BLaER1 (cell line): Measurements from ENCODE around the gene ITPKB.
A peak's percentile ranks its signal among the peaks of the same experiment; 100 is the strongest.

Experiments
- H3K27ac ChIP-seq: shearing (Covaris generic); formaldehyde crosslinking; 2 replicates; pipeline ENCODE4 v1.8.1; 2022
- H3K27me3 ChIP-seq: shearing (Covaris generic); formaldehyde crosslinking; 2 replicates; pipeline ENCODE4 v1.8.1; 2022
- H3K36me3 ChIP-seq: shearing (Covaris generic); formaldehyde crosslinking; 2 replicates; pipeline ENCODE4 v1.8.1; 2022
- H3K4me1 ChIP-seq: shearing (Covaris generic); formaldehyde crosslinking; 2 replicates; pipeline ENCODE4 v1.8.1; 2022
- H3K4me2 ChIP-seq: shearing (Covaris generic); formaldehyde crosslinking; 2 replicates; pipeline ENCODE4 v1.8.1; 2022
- H3K4me3 ChIP-seq: shearing (Covaris generic); formaldehyde crosslinking; 2 replicates; pipeline ENCODE4 v1.8.1; 2022
- H3K9ac ChIP-seq: shearing (Covaris generic); formaldehyde crosslinking; 2 replicates; pipeline ENCODE4 v1.8.1; 2022
- H3K9me3 ChIP-seq: shearing (Covaris generic); formaldehyde crosslinking; 2 replicates; pipeline ENCODE4 v1.8.1; 2022
- H4K20me1 ChIP-seq: shearing (Covaris generic); formaldehyde crosslinking; 2 replicates; pipeline ENCODE4 v1.8.1; 2022
- Cebpa-rat ChIP-seq: shearing (Covaris generic); IDR thresholded peaks from 2 replicates; pipeline ENCODE4 v1.8.1; 2022

ITPKB gene

GRCh38 chr1:226719596-226720387, 19.3 kb downstream of the ITPKB start:
- Histone ChIP-seq H3K9me3 (no peaks in the 10 kb centered on the region), H3K4me2 (peak overlapping the region; percentile 59), H3K4me3 (no peak overlapping the region), H3K36me3 (peaks cover 34% of the 10 kb centered on the region), H3K9ac (no peak overlapping the region), H3K4me1 (peaks cover 94% of the 10 kb centered on the region), H3K27me3 (no peaks in the 10 kb centered on the region; the same call in 1 of the 2 replicates), H3K27ac (peak overlapping the region; percentile 7; the same call in 1 of the 2 replicates), H4K20me1 (peaks cover 52% of the 10 kb centered on the region)
- no peak for TF ChIP-seq Cebpa-rat

GRCh38 chr1:226717256-226717909, 21.7 kb downstream of the ITPKB start:
- Histone ChIP-seq H4K20me1 (peaks cover 38% of the 10 kb centered on the region), H3K36me3 (peaks cover 24% of the 10 kb centered on the region), H3K4me3 (no peak overlapping the region), H3K27ac (peak overlapping the region; percentile 74), H3K4me2 (peak overlapping the region; percentile 79), H3K9me3 (no peaks in the 10 kb centered on the region), H3K27me3 (no peaks in the 10 kb centered on the region; the same call in 1 of the 2 replicates), H3K9ac (peak overlapping the region; percentile 59; the same call in 1 of the 2 replicates), H3K4me1 (peaks cover 94% of the 10 kb centered on the region)
- TF ChIP-seq Cebpa-rat: no peak

GRCh38 chr1:226716577-226716976, 22.5 kb downstream of the ITPKB start:
- Histone ChIP-seq H3K4me2 (peak overlapping the region; percentile 79), H3K4me1 (peaks cover 94% of the 10 kb centered on the region), H3K4me3 (no peak overlapping the region), H3K9me3 (no peaks in the 10 kb centered on the region), H3K27me3 (no peaks in the 10 kb centered on the region; the same call in 1 of the 2 replicates), H3K9ac (no peak overlapping the region), H3K27ac (no peak overlapping the region), H3K36me3 (peaks cover 17% of the 10 kb centered on the region), H4K20me1 (peaks cover 33% of the 10 kb centered on the region)
- TF ChIP-seq Cebpa-rat: no peak

GRCh38 chr1:226714148-226714547, 24.9 kb downstream of the ITPKB start:
- no peaks in the 10 kb centered on the region for H3K9me3 ChIP-seq
- peaks cover 29% of the 10 kb centered on the region for H4K20me1 ChIP-seq
- peaks cover 12% of the 10 kb centered on the region for H3K36me3 ChIP-seq
- H3K4me2 ChIP-seq: peak overlapping the region; percentile 96
- peaks cover 99% of the 10 kb centered on the region for H3K4me1 ChIP-seq
- H3K4me3 ChIP-seq: no peak overlapping the region
- no peaks in the 10 kb centered on the region for H3K27me3 ChIP-seq
- peak overlapping the region; percentile 85 for H3K27ac ChIP-seq
- H3K9ac ChIP-seq: no peak overlapping the region
- TF ChIP-seq Cebpa-rat: no peak

- Histone ChIP-seq H3K27me3 (no peaks in the 10 kb centered on the region), H3K9ac (peak overlapping the region; percentile 71), H3K27ac (peak overlapping the region; percentile 85), H3K4me2 (peak overlapping the region; percentile 96), H3K9me3 (no peaks in the 10 kb centered on the region), H3K4me3 (peak overlapping the region; percentile 53), H3K4me1 (peaks cover 98% of the 10 kb centered on the region), H3K36me3 (peaks cover 13% of the 10 kb centered on the region), H4K20me1 (peaks cover 33% of the 10 kb centered on the region)
- TF ChIP-seq Cebpa-rat: no peak
Observed at GRCh38 chr1:226712742-226713419, 26.2 kb downstream of the ITPKB start.

- H3K4me2 ChIP-seq: peak overlapping the region; percentile 96
- TF ChIP-seq Cebpa-rat: no peak
- peaks cover 91% of the 10 kb centered on the region for H3K4me1 ChIP-seq
- H3K27me3 ChIP-seq: no peaks in the 10 kb centered on the region
- H3K27ac ChIP-seq: peak overlapping the region; percentile 85
- peak overlapping the region; percentile 71 for H3K9ac ChIP-seq
- no peaks in the 10 kb centered on the region for H3K9me3 ChIP-seq
- H3K36me3 ChIP-seq: peaks cover 20% of the 10 kb centered on the region
- peaks cover 33% of the 10 kb centered on the region for H4K20me1 ChIP-seq
- peak overlapping the region; percentile 53 for H3K4me3 ChIP-seq
Observed at GRCh38 chr1:226711976-226712741, 26.9 kb downstream of the ITPKB start.

- H3K4me3 ChIP-seq: peak overlapping the region; percentile 40
- no peaks in the 10 kb centered on the region for H3K27me3 ChIP-seq
- peaks cover 35% of the 10 kb centered on the region for H3K36me3 ChIP-seq
- peak overlapping the region; percentile 81 for H3K27ac ChIP-seq
- H3K9me3 ChIP-seq: no peaks in the 10 kb centered on the region
- peaks cover 33% of the 10 kb centered on the region for H4K20me1 ChIP-seq
- peaks cover 74% of the 10 kb centered on the region for H3K4me1 ChIP-seq
- H3K9ac ChIP-seq: peak overlapping the region; percentile 67
- H3K4me2 ChIP-seq: peak overlapping the region; percentile 96
- no peak for TF ChIP-seq Cebpa-rat
Observed at GRCh38 chr1:226710501-226710900, 28.6 kb downstream of the ITPKB start.

- Histone ChIP-seq H3K36me3 (peaks cover 41% of the 10 kb centered on the region), H3K4me3 (peak overlapping the region; percentile 40; the same call in 1 of the 2 replicates), H3K4me2 (peak overlapping the region; percentile 96), H4K20me1 (peaks cover 29% of the 10 kb centered on the region), H3K27me3 (no peaks in the 10 kb centered on the region), H3K9ac (peak overlapping the region; percentile 67), H3K4me1 (peaks cover 68% of the 10 kb centered on the region), H3K9me3 (no peaks in the 10 kb centered on the region), H3K27ac (peak overlapping the region; percentile 81)
- TF ChIP-seq Cebpa-rat: no peak
Observed at GRCh38 chr1:226709953-226710352, 29.1 kb downstream of the ITPKB start.

GRCh38 chr1:226708967-226709396, 30.1 kb downstream of the ITPKB start:
- no peaks in the 10 kb centered on the region for H3K9me3 ChIP-seq
- H3K9ac ChIP-seq: peak overlapping the region; percentile 43; the same call in 1 of the 2 replicates
- H3K27ac ChIP-seq: peak overlapping the region; percentile 81
- H3K4me3 ChIP-seq: no peak overlapping the region
- peaks cover 45% of the 10 kb centered on the region for H3K36me3 ChIP-seq
- TF ChIP-seq Cebpa-rat: no peak
- peaks cover 19% of the 10 kb centered on the region for H4K20me1 ChIP-seq
- H3K4me1 ChIP-seq: peaks cover 66% of the 10 kb centered on the region
- no peaks in the 10 kb centered on the region for H3K27me3 ChIP-seq
- H3K4me2 ChIP-seq: peak overlapping the region; percentile 96
